HCT116 (cell line): ENCODE data around the gene ABTB1.

ENCODE experiments used
- CTCF ChIP-seq, 3 experiments: fragments of 200-600 bp in 1 of 3; sonication (generic) in 1 of 3; IDR thresholded peaks in 2 of 3; conservative IDR thresholded peaks in 1 of 3; 2 replicates each; pipeline ENCODE4 v1.5.1; 2012 to 2017; ENCODE audit warnings: low read depth in 2 of 3, low read length in 2 of 3, antibody characterized with exemption in 1 of 3, borderline replicate concordance in 1 of 3, control low read depth in 1 of 3, mild to moderate bottlenecking in 1 of 3, mixed read lengths in 1 of 3, mixed run types in 1 of 3, moderate library complexity in 1 of 3; ENCODE audit not compliant: insufficient read depth in 1 of 3
- EGR1 ChIP-seq: IDR thresholded peaks from 2 replicates; pipeline ENCODE4 v1.6.1; 2012; ENCODE audit warnings: low read depth
- MAX ChIP-seq: IDR thresholded peaks from 2 replicates; pipeline ENCODE4 v1.6.1; 2012
- POLR2A ChIP-seq: IDR thresholded peaks from 2 replicates; pipeline ENCODE4 v1.7.0; 2011; ENCODE audit warnings: borderline replicate concordance; ENCODE audit not compliant: insufficient read depth, insufficient read length; ENCODE audit errors: extremely low read depth
- RAD21 ChIP-seq: IDR thresholded peaks from 2 replicates; pipeline ENCODE4 v1.6.1; 2012; ENCODE audit warnings: low read depth, mild to moderate bottlenecking
- ZFX ChIP-seq: fragments of 450-650 bp; IDR thresholded peaks from 2 replicates; pipeline ENCODE4 v1.6.1; 2017
- ZNF274 ChIP-seq: fragments of 200-500 bp; sonication (Bioruptor generic); IDR thresholded peaks from 2 replicates; pipeline ENCODE4 v1.6.1; 2014; ENCODE audit warnings: mild to moderate bottlenecking, low read depth, low read length, inconsistent platforms

DNA sequence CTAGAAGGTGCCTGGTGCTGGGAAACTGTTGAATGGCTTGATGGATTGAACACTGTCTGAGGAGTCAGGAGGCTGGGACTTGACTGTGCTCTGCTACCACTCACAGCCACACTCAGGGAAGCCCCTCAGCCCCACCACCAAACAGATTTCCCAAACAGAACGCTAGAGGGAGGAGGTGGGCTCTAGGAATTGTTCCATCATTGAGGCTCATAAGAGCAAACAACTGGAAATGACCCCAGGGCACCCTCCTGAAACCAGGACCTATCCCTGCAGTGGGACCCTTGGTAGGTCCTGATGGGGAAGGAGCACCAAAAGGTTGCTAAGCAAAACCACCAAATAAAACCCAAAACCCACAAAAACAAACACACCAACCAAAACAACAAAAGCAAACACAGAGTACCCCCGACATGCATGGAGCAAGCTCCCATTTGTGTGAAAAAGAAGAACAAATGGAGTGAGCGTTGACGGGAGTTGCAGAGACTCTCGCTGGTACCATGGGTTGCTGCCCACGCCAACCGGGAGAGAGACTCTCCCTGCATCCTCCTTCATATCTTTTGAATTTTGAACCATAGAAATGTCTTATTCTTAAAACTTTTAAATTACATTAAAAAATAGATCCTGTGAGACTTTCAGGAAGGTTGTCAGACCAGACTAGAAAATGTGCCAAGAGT lies 45.6 kb downstream of the ABTB1 start:
- TF ChIP-seq CTCF (IDR thresholded peaks at IDR 0.05 in 2 of 3, conservative IDR thresholded peaks at IDR 0.05 in 1 of 3; ENCODE audit: borderline replicate concordance in 1 of 3, insufficient read depth in 1 of 3, low read depth in 2 of 3, low read length in 2 of 3) (no peak), POLR2A (no peak), ZNF274 (no peak), EGR1 (no peak), ZFX (no peak), RAD21 (no peak), MAX (no peak)
